ENCODE results near the gene ESR2.

The ESR2 gene

DNA sequence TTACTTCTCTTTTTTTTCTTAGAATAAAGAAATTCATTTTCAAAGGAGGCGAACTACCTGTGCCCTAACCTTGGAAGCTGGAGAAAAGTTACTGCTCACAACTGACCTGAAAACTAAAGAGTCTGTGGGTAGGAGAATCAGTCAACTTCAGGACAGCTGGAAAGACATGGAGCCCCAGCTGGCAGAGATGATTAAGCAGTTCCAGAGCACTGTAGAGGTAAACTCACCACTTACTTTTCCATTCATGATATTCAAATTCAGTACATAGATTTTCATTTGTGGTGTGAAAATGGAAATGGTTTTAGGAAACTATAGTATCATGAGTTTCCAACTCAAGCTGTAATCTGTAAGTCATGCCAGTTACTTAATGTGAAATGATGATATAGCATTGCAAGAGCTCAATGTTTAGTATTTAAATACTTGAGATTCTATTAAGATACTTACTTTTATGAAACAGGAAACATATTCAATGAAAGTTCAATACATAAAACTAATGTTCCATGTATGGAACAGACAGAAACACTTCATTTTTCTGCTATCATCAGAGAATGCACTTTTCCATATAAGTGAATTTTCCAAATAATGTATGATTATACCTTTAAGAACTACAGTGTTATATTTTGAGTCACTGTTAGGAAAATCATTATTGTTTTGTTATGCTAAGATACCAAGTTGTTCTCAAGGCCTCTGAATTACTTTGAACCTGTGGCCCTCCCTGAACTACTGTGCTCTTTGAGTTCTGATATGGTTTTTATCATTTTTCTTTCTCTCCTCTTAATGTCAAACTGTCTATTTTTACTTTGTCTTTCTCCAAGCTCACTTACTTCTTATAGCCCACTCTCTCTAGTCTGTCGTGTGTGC is 119.0 kb downstream of the ESR2 start:
- H3K9ac ChIP-seq (ENCODE audit: low read length), result no peak overlapping the region
- H3K9me3 ChIP-seq (ENCODE audit: insufficient read depth, low read length), result no peaks in the 10 kb centered on the region
- no peak overlapping the region for H3K27ac ChIP-seq (ENCODE audit: low read length)
- H3K4me1 ChIP-seq (ENCODE audit: low read length), result peaks cover 24% of the 10 kb centered on the region
- H3K79me2 ChIP-seq (ENCODE audit: low read length), result no peaks in the 10 kb centered on the region
- TF ChIP-seq, protein P1, sequence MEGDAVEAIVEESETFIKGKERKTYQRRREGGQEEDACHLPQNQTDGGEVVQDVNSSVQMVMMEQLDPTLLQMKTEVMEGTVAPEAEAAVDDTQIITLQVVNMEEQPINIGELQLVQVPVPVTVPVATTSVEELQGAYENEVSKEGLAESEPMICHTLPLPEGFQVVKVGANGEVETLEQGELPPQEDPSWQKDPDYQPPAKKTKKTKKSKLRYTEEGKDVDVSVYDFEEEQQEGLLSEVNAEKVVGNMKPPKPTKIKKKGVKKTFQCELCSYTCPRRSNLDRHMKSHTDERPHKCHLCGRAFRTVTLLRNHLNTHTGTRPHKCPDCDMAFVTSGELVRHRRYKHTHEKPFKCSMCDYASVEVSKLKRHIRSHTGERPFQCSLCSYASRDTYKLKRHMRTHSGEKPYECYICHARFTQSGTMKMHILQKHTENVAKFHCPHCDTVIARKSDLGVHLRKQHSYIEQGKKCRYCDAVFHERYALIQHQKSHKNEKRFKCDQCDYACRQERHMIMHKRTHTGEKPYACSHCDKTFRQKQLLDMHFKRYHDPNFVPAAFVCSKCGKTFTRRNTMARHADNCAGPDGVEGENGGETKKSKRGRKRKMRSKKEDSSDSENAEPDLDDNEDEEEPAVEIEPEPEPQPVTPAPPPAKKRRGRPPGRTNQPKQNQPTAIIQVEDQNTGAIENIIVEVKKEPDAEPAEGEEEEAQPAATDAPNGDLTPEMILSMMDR (IDR thresholded peaks at IDR 0.05; ENCODE audit: low read depth, low read length), result no peak
- no peak overlapping the region for H3K4me3 ChIP-seq (ENCODE audit: low read length)
- no peaks in the 10 kb centered on the region for H3K36me3 ChIP-seq (replicated peaks; ENCODE audit: low read depth, low read length)
- H2AFZ ChIP-seq (ENCODE audit: low read depth, low read length), result no peak overlapping the region
- H3K4me2 ChIP-seq (ENCODE audit: low read length), result no peak overlapping the region; the same call in 1 of the 2 replicates
- no peaks in the 10 kb centered on the region for H3K27me3 ChIP-seq (ENCODE audit: low read depth, low read length)
- no peaks in the 10 kb centered on the region for H4K20me1 ChIP-seq (ENCODE audit: insufficient read depth, low read length)

DNA sequence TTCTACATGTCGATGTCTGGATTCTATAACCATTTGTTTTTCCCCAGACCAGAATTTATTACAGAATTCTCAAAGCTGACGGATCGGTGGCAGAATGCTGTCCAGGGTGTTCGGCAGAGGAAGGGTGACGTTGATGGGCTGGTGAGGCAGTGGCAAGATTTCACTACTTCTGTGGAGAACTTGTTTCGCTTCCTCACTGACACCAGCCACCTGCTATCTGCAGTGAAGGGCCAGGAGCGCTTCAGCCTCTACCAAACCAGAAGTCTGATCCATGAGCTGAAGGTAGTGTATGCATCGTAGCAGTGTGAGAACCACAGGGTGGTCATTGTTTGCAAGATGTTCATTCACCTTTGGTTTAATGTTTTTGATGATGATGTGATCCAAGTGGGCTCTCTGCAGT is 124.0 kb downstream of the ESR2 start:
- Histone ChIP-seq H3K27ac (ENCODE audit: low read length) (0 out of 2 replicates have a peak overlapping the region, but pooled peaks have one; percentile 13), H3K4me2 (ENCODE audit: low read length) (peak overlapping the region; percentile 95), H3K27me3 (ENCODE audit: low read depth, low read length) (no peaks in the 10 kb centered on the region), H3K9ac (ENCODE audit: low read length) (peak overlapping the region; percentile 17; the same call in 1 of the 2 replicates), H3K79me2 (ENCODE audit: low read length) (no peaks in the 10 kb centered on the region), H3K4me3 (ENCODE audit: low read length) (peak overlapping the region; percentile 63), H4K20me1 (ENCODE audit: insufficient read depth, low read length) (no peaks in the 10 kb centered on the region), H3K4me1 (ENCODE audit: low read length) (peaks cover 22% of the 10 kb centered on the region), H3K36me3 (replicated peaks; ENCODE audit: low read depth, low read length) (no peaks in the 10 kb centered on the region), H3K9me3 (ENCODE audit: insufficient read depth, low read length) (no peaks in the 10 kb centered on the region), H2AFZ (ENCODE audit: low read depth, low read length) (no peak overlapping the region)
- TF ChIP-seq, protein P1 (IDR thresholded peaks at IDR 0.05; ENCODE audit: low read depth, low read length), result no peak
- TF ChIP-seq EZH2phosphoT487 (IDR thresholded peaks at IDR 0.05; ENCODE audit: low read depth), result no peak

DNA sequence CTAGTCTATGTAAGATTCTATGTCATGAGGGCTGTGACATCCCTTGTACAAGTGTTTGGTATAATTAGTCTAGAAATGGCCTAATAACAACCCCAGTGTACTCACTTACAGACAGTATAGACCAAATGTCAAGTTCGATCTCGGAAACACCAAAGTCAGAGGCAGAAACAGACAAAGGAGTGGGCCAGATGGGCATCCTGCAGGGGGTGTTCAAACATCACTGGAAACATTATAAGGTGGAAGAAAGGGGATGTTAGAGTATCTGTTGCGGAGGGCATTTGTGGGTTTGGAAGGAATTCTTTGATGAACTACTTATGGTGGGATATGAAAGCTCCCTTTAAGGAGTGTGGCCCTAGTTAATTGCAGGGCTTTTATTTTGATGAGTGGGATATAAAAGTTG is 134.6 kb downstream of the ESR2 start:
- H4K20me1 ChIP-seq (ENCODE audit: insufficient read depth, low read length), result no peaks in the 10 kb centered on the region
- no peaks in the 10 kb centered on the region for H3K36me3 ChIP-seq (replicated peaks; ENCODE audit: low read depth, low read length)
- H3K27ac ChIP-seq (ENCODE audit: low read length), result no peak overlapping the region
- no peak overlapping the region for H3K4me3 ChIP-seq (ENCODE audit: low read length)
- H3K4me1 ChIP-seq (ENCODE audit: low read length), result 0 out of 2 replicates have a peak, but pooled peaks cover 3% of the 10 kb centered on the region
- H3K9ac ChIP-seq (ENCODE audit: low read length), result no peak overlapping the region
- no peak for TF ChIP-seq EZH2phosphoT487 (IDR thresholded peaks at IDR 0.05; ENCODE audit: low read depth)
- TF ChIP-seq, protein P1 (IDR thresholded peaks at IDR 0.05; ENCODE audit: low read depth, low read length), result peak; percentile 65
- H3K27me3 ChIP-seq (ENCODE audit: low read depth, low read length), result no peaks in the 10 kb centered on the region
- no peaks in the 10 kb centered on the region for H3K79me2 ChIP-seq (ENCODE audit: low read length)
- no peak overlapping the region for H3K4me2 ChIP-seq (ENCODE audit: low read length)
- H2AFZ ChIP-seq (ENCODE audit: low read depth, low read length), result no peak overlapping the region
- no peaks in the 10 kb centered on the region for H3K9me3 ChIP-seq (ENCODE audit: insufficient read depth, low read length)

DNA sequence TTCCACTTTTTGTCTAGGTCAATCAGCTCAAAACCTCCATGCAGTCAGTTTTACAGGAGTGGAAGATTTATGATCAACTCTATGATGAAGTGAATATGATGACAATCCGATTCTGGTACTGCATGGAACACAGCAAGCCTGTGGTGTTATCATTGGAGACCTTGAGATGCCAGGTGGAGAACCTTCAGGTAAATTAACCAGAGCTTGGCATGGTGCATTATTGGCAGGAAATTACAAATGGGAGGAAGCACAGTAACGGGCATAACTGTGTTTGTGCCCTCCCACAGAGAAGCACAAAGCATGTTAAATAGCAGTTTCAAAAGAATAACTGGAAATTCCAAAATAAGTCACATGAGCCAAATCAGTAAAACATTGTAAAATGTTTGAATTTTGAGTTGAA is 135.6 kb downstream of the ESR2 start:
- TF ChIP-seq, protein P1 (IDR thresholded peaks at IDR 0.05; ENCODE audit: low read depth, low read length), result no peak
- TF ChIP-seq EZH2phosphoT487 (IDR thresholded peaks at IDR 0.05; ENCODE audit: low read depth), result no peak
- Histone ChIP-seq H3K9ac (ENCODE audit: low read length) (no peak overlapping the region), H3K4me3 (ENCODE audit: low read length) (no peak overlapping the region), H3K79me2 (ENCODE audit: low read length) (no peaks in the 10 kb centered on the region), H2AFZ (ENCODE audit: low read depth, low read length) (no peak overlapping the region), H3K4me1 (ENCODE audit: low read length) (0 out of 2 replicates have a peak, but pooled peaks cover 3% of the 10 kb centered on the region), H3K9me3 (ENCODE audit: insufficient read depth, low read length) (no peaks in the 10 kb centered on the region), H3K4me2 (ENCODE audit: low read length) (no peak overlapping the region), H4K20me1 (ENCODE audit: insufficient read depth, low read length) (no peaks in the 10 kb centered on the region), H3K27ac (ENCODE audit: low read length) (no peak overlapping the region), H3K36me3 (replicated peaks; ENCODE audit: low read depth, low read length) (no peaks in the 10 kb centered on the region), H3K27me3 (ENCODE audit: low read depth, low read length) (no peaks in the 10 kb centered on the region)

All from OCI-LY3 (cell line).